ENCODE measurements around the gene TMEM50B. TPM values are rescaled to one million over a fixed set of nuclear protein-coding genes. Genes with fewer than 3 reads are reported as not detected.

TMEM50B gene
- total and polyA plus RNA-seq, 2 of the 8 experiments (the other 6 are each of a cell fraction or from before 2014, with no cell fraction given), result 16.8 to 20.5 TPM

DNA sequence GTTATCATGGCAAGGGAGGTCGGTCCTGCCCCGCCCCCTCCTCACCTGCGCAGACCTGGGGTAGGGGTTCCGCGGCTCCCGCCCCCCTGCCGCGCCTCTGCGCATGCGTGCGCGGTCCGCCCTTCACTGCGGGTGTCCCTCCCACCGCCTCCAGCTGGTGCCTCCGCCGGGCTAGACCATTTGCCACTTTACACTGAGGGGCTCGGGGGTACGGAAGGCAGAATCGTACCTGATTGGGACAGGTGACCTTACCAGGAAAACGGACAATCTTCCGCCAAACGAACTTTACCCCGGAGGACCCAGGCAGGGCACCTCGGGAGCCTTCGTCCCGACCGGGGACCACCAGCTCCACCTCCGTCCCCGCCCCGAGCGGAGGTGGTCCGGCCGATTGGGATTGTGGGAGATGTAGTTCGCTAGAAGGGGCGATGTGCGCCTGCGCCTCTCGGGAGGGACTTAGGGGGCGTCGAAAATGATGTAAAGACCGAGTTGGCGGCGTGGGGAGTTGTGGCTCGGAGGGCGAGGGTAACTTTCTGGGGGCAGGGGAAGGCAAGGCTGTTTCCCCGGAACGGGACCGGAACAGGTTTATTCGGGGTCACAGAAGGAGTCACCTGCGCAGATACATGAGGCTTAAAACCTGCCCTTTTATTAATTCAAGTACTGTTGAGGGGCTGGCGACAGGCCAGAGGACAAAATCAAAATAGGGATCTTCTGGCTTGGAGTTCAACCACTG is 11.8 kb upstream of the TMEM50B start, which contains the start of gene DNAJC28 (continued):
- peak; percentile 39; the same call in 1 of the 2 replicates for TF ChIP-seq CREB1 (IDR thresholded peaks at IDR 0.05)
- TF ChIP-seq, protein P1, sequence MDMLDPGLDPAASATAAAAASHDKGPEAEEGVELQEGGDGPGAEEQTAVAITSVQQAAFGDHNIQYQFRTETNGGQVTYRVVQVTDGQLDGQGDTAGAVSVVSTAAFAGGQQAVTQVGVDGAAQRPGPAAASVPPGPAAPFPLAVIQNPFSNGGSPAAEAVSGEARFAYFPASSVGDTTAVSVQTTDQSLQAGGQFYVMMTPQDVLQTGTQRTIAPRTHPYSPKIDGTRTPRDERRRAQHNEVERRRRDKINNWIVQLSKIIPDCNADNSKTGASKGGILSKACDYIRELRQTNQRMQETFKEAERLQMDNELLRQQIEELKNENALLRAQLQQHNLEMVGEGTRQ (IDR thresholded peaks at IDR 0.05; ENCODE audit: low read length), result no peak
- TF ChIP-seq TAF7 (optimal IDR thresholded peaks at IDR 0.05; ENCODE audit: borderline replicate concordance, low read depth, low read length), result peak; percentile 40
- TF ChIP-seq, protein P2, sequence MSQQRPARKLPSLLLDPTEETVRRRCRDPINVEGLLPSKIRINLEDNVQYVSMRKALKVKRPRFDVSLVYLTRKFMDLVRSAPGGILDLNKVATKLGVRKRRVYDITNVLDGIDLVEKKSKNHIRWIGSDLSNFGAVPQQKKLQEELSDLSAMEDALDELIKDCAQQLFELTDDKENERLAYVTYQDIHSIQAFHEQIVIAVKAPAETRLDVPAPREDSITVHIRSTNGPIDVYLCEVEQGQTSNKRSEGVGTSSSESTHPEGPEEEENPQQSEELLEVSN (IDR thresholded peaks at IDR 0.05), result peak; percentile 4; the same call in 1 of the 2 replicates
- TF ChIP-seq SRF (IDR thresholded peaks at IDR 0.05; ENCODE audit: low read depth, low read length), result no peak
- TF ChIP-seq RFX5 (IDR thresholded peaks at IDR 0.05; ENCODE audit: borderline replicate concordance, low read depth, low read length), result no peak
- TF ChIP-seq SAP30 (IDR thresholded peaks at IDR 0.05; ENCODE audit: insufficient read depth, insufficient replicate concordance, low read length), result no peak
- peak; percentile 51 for TF ChIP-seq POLR2AphosphoS5 (IDR thresholded peaks at IDR 0.05; ENCODE audit: low read depth, low read length)
- peak; percentile 32; the same call in 1 of the 2 replicates for TF ChIP-seq EGR1 (IDR thresholded peaks at IDR 0.05; ENCODE audit: borderline replicate concordance, low read depth, low read length)
- TF ChIP-seq BCL11A (IDR thresholded peaks at IDR 0.05; ENCODE audit: low read depth in 2 of 2, low read length in 2 of 2), result no peak
- TF ChIP-seq JUND (IDR thresholded peaks at IDR 0.05; ENCODE audit: low read length), result no peak; the same call in 1 of the 2 replicates
- TF ChIP-seq SIRT6 (IDR thresholded peaks at IDR 0.05; ENCODE audit: low read length), result no peak
- TF ChIP-seq, protein P3, sequence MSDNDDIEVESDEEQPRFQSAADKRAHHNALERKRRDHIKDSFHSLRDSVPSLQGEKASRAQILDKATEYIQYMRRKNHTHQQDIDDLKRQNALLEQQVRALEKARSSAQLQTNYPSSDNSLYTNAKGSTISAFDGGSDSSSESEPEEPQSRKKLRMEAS (IDR thresholded peaks at IDR 0.05), result peak; percentile 42
- TF ChIP-seq, protein P4, sequence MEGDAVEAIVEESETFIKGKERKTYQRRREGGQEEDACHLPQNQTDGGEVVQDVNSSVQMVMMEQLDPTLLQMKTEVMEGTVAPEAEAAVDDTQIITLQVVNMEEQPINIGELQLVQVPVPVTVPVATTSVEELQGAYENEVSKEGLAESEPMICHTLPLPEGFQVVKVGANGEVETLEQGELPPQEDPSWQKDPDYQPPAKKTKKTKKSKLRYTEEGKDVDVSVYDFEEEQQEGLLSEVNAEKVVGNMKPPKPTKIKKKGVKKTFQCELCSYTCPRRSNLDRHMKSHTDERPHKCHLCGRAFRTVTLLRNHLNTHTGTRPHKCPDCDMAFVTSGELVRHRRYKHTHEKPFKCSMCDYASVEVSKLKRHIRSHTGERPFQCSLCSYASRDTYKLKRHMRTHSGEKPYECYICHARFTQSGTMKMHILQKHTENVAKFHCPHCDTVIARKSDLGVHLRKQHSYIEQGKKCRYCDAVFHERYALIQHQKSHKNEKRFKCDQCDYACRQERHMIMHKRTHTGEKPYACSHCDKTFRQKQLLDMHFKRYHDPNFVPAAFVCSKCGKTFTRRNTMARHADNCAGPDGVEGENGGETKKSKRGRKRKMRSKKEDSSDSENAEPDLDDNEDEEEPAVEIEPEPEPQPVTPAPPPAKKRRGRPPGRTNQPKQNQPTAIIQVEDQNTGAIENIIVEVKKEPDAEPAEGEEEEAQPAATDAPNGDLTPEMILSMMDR (IDR thresholded peaks at IDR 0.05; ENCODE audit: control extremely low read depth in 1 of 3, insufficient read depth in 1 of 3, low read depth in 1 of 3, low read length in 3 of 3), result no peak
- TF ChIP-seq, protein P5, sequence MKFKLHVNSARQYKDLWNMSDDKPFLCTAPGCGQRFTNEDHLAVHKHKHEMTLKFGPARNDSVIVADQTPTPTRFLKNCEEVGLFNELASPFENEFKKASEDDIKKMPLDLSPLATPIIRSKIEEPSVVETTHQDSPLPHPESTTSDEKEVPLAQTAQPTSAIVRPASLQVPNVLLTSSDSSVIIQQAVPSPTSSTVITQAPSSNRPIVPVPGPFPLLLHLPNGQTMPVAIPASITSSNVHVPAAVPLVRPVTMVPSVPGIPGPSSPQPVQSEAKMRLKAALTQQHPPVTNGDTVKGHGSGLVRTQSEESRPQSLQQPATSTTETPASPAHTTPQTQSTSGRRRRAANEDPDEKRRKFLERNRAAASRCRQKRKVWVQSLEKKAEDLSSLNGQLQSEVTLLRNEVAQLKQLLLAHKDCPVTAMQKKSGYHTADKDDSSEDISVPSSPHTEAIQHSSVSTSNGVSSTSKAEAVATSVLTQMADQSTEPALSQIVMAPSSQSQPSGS (IDR thresholded peaks at IDR 0.05; ENCODE audit: low read length), result no peak
- no peak for TF ChIP-seq KDM5A (IDR thresholded peaks at IDR 0.05; ENCODE audit: low read length)
- no peak for TF ChIP-seq SP2 (IDR thresholded peaks at IDR 0.05; ENCODE audit: low read length)
- peak; percentile 89 for TF ChIP-seq SP4 (IDR thresholded peaks at IDR 0.05; ENCODE audit: low read length)
